SK-N-MC (cell line): ENCODE data around the gene AGMO.

Experiments used
- EZH2 ChIP-seq: fragments of 200-600 bp; sonication (generic); IDR thresholded peaks from one replicate; pipeline ENCODE4 v1.6.1; 2017; ENCODE audit warnings: antibody characterized with exemption
- FOXP2 ChIP-seq: optimal IDR thresholded peaks from 2 replicates; pipeline ENCODE3; 2011; ENCODE audit warnings: mild to moderate bottlenecking, moderate library complexity; ENCODE audit not compliant: insufficient read depth; ENCODE audit errors: extremely low read length, control extremely low read depth
- POLR2AphosphoS5 ChIP-seq: IDR thresholded peaks from 2 replicates; pipeline ENCODE4 v1.6.1; 2012; ENCODE audit warnings: mild to moderate bottlenecking, low read depth, low read length, borderline replicate concordance

GRCh38 chr7:15402436-15403136 lies 159.2 kb downstream of the AGMO start:
- TF ChIP-seq POLR2AphosphoS5: no peak
- no peak for TF ChIP-seq EZH2
- no peak for TF ChIP-seq FOXP2
